GM18502 (cell line): Measurements from ENCODE around the gene U2AF1.
"Not testable (repeated sequence)": the region's sequence is repeated elsewhere in the genome, so short reads cannot be mapped to it uniquely, and the experiment has no call there.

Experiments used
- ATAC-seq: cut with Tn5 transposase; IDR thresholded peaks from one replicate; pipeline ENCODE4 v1.9.1; 2021; ENCODE audit warnings: mild to moderate bottlenecking; ENCODE audit not compliant: unreplicated experiment, poor library complexity

U2AF1 gene

DNA sequence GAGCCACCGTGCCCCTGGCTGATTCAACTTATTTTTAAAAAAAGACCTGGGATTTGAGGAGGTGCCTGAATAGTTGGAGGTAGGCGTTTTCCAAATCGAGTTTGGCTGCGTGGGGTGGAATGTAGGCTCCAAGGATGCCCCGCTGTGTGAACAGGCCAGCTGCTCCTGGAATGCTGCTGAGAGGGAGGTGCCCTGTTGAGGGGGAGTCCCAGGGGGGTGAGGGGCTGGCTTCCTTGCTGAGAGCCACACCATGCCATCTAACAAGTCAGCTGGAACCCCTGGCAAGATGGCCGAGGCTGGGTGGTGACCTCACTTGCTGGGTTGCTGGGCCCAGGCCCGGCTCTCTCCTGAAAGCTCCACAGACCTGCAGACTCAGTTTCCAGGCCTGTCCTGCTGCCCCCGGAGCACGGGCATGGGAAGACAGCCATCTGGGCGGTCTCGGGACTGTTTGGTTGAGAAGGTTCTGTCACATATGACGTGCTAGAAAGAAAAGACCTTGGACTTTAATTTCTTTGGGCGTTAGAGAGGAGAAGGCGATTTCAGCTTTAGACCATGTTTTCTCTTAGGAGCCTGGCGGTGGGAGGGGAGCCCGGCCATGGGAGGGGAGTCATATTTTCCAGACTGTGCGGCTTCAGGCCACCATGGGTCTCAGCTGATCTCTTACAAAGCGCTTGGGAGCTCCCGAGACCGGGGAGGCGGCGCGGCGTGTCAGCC lies 24.6 kb downstream of the U2AF1 start:
- ATAC-seq = not testable (repeated sequence)

DNA sequence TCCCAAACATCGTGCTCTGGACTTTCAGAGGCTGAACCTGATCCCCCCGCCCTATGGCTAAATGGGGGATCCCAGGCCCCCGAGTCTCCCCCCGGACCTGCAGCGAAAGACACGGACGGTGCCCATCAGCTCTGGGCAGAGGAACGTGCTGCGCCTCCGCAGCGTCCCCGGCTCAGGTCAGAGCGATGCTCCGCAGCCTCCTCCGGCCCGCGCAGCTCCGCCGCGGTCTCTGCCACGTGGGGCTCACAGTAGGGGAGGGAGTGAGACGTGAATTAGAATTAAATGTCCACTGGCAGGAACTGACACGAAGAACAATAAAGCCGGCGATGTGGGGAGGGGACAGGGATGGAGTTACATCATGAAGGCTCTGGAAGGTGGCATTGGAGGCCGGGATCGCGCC lies 30.7 kb downstream of the U2AF1 start:
- ATAC-seq = not testable (repeated sequence)

DNA sequence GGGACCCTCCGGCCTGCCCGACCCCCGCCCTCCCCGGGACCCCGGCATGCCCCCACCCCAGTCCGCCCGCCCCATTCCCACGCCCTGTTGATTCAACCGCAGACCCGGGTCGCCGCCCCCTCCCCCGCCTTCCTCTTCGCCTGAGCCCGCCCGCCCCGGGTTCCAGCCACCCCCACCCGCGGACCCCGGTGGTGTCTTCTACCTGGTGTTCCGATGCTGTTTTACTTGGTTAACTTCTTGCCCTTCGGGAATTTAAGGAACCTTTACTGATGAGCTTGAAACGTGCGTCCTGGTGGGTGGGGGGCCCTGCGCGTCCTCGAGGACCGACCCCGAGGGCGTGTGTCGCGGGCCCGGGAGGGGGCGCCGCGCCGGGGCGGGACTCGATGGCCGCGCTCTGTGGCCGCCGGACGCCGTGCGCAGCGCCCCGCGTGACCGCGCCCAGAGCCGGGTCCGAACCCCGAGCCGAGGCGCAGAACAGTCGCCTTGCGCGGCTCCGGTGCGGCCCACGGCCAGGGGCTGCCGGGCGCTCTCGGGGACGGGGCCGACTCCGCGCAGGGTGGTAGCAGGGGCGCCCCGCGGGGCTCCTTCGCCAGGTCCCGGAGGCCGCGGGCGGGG lies 31.2 kb downstream of the U2AF1 start:
- ATAC-seq = not testable (repeated sequence)

DNA sequence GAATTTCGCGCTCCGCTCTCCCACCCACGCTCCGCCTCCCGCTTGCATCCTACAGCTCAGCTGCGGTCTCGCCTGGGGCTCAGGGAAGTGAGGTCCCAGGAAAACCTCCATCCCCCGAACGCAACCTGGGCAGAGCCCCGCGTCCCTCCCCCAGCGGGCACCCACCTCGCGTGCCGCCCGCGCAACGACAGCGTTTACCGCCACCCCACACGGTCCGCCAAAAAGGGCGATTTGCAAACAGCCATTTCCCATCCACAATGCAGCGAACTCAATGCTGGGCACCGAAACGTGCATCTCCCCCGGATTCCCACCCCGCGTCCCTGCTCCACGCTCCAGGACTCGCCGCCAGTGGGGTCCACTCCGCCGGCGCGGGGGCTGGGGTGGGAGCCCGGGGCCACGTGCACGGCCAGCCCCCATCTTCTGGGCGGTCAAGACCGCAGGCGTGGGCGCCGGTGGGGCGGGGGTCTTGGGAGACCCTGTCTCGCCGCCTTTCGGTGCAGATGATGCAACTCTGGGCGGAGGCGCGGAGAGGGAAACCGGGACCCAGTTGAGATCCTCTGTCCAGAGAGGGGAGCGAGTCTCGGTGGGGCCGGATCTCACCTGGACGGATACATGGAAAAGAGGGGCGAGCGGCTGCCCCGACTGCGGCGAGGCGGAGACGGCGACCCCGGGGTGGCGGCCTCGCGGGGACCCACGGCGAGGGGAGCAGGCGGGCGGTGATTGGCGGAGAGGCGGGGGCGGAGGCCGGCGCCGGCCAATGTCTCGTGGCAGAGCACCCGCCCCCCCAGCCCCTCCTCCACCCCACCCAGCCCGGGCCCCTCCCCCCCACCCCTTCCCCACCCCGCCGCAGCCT lies 32.0 kb downstream of the U2AF1 start, which contains the start of gene CBS:
CBS (minus strand) TSS at position 666 of the 853 bp plus-strand sequence. CDS start 3,642 bp downstream, outside the sequence.
- not testable (repeated sequence) for ATAC-seq

DNA sequence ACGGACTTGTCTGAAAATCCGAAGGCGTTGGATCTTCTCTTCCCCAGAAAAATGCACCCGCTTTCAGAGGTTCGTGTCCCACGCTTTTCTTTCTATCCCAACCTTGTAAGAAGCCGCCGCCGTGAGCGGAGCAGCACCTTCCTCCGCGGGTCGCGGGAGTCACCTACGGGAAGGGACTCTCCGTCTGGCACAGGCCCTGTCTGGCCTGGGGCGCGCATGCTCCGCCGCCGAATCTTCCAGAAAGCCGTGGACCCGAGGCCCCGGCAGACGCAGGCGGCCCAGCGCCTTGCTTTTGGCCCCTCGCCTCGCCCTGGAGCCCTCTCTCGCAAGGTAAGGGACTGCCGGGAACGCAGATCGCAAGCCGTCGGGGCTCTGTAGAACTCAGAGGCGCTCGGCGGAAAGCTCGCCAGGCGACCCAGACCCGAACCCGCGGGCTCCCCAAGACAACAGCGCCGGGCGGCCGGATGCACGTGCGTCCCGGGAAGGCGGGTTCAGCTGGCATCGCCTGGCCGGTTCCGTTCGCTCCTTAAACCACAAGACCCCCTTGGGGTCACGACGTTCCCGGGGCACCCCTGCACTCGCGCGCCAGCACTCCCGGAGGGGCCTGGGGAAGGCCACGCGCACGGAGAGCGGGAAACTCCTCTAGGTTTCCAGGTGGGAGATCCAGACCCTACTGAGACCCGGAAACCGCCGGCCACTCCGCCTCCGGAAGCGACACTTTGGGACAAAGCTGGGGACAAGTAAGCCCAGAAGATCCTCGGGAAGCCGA lies 32.8 kb downstream of the U2AF1 start:
- not testable (repeated sequence) for ATAC-seq

DNA sequence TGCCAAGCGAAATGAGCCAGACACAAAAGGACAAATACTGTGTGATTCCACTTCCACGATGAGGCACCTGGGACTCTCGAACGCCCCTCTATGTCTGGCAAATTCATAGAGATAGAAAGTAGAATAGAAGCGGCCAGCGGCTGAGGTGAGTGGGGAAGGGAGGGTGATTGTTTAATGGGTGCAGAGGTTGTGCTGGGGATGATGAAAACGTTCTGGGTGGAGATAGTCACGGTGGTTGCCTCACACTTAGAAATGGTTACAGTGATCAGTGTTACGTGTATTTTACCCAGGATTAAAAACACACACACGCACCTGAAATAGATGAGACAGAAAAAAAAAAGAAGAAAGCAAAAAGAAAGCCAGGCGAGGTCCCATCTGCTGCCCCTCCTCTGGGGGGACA lies 34.6 kb downstream of the U2AF1 start:
- ATAC-seq = not testable (repeated sequence)

DNA sequence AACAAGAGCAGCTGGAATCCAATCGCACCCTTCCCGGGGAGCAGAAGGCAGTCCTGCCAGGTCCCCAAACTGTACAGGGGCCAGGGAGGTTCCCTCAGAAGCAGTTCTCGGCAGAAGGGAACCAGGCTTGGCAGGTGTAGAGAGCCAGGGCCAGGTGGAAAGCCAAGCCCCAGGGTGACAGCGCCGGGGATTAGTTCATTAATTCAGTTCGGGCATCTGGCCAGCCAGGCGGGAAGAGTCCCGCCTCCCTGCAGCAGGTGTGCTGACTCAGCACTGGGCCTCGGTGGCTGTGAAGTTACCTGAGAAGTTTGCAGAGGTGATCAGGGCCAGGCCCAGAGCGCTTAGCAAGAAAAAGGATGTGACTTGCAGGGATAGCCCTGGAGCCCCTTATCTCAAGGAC lies 37.7 kb downstream of the U2AF1 start:
- not testable (repeated sequence) for ATAC-seq

DNA sequence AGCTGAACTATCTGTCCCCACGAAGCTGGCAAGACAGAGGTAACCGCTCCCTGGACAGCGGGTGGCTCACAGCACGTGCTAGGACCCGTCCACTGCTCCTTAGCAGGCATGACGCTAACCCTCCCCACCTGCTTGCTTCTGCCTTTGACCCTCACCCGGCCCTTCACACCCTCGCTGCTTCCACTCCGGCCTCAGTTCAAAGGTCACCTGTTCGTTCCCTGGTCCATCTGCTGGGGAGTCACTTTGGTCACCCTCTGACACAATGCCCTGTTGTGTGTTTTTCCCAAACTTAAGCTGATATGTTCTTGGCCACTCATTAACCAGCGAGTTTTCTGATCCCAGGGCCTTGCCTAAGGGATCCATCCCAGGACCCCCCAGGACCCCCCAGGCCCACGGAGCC lies 39.3 kb downstream of the U2AF1 start:
- ATAC-seq = not testable (repeated sequence)

DNA sequence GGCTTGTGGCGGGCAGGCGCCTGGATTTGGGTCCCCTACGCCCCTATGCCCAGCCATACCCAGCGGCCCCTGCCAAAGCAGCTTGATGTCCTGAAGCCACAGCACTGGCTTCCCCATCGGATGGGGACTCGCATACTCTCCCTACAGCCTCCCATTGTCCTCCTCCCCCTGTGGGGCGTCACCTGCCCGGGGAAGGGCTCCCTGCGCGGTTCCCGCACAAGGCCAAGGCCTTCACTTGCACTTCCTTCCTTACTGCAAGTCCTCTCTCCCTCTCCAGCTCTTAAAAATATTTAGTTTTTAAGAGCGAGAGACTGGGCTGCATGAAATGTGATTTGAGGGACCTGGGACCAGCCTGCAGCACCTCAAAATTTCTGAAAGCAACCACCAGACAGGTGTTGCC lies 40.7 kb downstream of the U2AF1 start:
- not testable (repeated sequence) for ATAC-seq

DNA sequence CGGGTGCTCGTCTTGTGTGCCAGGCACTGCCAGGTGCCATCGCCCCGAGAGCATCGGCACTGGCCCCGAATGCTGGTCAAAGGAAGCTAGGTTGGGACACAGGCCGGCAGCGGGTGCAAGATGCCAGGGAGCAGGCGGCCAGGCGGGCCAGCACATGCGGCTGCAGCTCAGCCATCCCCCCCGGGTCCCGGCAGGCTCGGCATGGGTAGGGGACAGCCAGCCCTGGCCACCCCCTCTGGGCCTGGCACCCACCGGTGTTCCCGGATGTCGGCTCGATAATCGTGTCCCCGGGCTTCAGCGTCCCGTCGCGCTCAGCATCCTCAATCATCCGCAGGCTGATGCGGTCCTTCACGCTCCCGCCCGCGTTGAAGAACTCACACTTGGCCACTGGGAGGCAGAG lies 41.4 kb downstream of the U2AF1 start:
- ATAC-seq = not testable (repeated sequence)

DNA sequence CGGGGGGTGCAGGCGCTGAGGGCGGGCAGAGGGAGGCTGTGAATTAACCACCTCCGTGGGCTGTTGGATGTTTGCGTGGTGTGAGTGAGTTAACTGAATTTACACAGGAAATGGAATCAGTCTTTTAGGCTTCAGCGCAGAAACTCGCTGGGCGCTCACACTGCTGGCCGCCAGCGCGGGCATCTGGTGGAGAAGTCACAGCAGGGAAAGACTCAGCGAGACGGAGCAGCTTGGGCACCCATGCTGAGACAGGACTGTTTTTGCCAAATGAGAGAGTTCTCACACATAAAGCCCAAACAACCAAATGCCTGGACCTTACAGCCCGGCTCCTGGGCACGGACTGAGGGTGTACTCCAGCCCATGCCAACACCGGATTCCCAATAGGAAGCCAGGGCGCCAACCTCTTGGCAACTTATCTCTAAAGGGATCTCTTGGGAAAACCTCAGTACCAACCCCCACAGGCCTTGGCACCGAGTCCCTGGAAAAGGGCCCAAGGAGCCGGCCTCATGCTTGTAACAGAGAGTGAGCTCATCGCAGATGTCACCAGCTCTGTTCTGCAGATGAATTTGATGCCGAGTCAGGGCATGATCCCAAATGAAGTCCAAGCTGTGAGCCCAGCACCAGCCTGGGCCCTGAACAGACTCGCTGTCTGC lies 43.0 kb downstream of the U2AF1 start:
- ATAC-seq = not testable (repeated sequence)

DNA sequence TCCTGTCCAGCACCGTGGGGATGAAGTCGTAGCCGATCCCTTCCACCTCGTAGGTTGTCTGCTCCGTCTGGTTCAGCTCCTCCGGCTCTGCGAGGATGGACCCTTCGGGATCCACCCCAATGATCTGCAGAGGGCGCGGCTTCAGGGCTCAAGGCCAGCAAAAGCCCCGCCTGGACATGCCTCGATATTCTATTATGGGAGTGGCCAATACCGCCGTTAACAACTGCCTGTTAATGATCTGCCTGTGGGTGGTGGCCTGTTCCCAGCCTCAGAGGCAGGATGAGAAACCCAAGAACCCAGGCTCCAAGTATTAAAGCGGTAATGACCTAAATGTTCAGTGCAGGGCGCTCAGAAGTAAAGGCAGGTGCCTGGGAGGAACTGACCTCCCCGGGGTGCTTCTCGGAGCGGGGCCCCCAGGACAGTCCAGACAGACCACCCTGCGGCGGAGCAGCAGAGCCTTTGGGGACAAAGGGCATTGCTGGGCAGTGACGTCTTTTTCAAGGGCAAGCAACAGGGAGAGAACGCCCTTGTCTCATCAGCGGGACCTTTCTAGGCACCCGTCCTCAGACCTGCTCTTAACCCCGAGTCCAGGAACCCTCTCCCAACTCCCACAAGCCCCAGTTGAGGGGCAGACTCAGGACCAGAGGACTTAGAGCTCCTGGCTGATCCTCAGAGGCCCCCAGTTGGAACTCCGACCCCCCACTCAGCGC lies 44.3 kb downstream of the U2AF1 start:
- not testable (repeated sequence) for ATAC-seq

DNA sequence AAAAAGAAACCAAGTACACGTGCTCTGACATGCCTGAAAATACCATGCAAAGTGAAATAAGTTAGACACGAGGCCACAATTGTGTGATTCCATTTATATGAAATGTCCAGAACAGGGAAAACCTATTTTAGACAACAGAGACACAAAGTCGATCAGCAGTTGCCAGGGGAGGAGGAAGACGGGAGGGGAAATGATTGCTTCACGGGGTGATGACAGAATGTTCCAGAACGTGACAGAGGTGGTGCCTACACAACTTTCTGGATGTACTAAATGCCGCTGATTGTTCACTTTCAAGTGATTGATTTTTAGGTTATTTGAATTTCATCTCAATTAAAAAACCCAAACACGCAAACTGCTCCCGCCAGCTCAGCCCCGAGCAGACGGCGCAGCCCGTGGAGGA lies 54.3 kb downstream of the U2AF1 start:
- not testable (repeated sequence) for ATAC-seq

DNA sequence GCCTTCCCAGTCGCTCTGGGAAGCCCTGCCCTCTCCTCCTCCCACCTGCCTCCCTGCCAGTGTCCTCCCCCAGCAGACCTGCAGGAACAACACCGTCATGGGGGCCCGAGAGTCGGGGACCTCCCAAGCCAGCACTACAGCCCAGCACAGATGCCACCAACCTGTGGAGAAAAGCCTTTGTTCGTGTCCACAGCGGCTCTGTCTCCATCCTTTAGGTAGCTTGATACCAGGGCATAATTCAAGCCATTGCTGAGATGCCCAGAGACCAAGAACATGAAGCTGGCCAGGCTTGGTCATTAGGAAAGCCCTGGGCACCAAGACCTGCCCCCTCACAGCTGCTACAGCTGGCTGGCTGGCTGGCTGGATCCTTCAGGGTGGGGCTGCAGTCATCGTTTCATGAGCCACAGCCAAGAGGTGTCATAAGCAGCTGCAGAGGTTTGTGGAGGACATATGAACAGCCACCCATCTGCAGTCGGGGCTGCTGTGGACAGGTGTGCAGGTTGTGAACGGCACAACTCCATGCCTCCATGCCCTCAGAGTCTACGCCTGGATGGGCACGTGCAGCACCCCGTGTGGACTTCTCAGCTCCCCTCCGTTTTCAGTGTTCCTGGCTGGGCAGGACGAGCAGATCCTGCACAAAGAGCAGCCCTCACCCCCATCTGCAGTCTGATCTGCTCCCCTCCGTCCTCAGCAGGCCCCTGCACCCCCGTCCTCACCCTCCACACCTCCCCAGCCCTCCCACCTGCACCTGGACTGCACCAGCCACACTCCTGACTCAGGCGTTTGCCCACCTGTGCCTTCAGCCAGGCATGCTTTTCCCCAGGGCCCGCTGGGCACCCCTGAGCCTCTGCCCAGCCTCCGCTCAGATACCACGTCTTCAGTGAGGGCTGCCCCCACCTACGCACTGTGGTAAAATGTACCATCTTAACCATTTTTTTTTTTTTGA lies 61.2 kb downstream of the U2AF1 start:
- not testable (repeated sequence) for ATAC-seq

DNA sequence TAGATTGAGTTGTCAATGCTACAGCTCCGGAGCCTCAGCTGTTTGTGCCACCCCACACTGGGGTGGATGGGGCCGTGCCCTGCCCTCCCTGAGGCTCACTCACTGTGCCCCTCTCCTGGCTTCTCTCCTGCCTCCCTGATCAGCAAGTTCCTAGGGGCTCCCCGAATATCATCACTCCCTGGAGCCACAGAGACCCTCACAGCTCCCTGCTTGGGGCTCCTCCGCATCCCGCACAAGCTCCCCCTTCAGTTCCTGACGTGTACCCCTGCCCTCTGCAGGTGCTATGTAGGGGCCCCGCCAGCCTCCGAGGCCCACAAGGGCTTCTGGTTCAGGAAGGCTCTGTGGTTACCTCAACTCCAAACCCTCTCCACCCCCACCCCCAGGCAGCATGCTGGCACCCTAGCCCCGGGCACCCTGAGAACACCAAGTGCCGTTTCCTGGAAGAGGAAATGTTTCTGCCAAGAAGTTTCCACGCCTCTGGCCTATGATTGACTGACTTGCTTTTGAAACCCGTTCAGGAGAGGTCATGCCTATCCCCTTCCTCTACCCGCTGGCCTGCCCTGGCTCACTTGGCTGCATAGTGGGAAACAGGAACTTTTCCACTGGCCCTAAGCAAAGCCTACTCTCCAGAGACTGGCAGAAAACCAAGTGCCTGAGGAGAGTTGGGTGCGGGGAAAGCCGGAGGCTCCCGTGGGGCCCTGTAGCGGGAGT lies 62.0 kb downstream of the U2AF1 start:
- ATAC-seq = not testable (repeated sequence)

DNA sequence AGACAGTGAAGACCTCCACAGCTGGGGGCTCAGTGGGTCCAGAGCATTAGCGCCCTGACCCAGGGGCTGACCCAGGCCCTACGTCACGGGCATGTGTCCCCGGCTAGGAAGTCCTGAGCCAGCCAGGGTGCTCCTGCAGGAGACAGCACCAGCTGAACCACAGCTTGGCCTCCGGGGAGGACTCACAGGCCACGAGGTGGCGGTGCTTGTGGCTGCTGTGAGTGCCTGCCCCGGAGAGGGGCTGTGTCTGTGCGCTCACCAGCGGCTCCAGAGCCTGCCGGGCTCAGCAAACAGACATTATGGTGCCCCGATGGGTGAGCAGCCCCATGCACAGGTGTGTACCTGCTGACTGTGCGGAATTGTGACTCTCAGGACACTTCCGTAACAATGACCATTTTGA lies 62.8 kb downstream of the U2AF1 start:
- ATAC-seq = not testable (repeated sequence)

DNA sequence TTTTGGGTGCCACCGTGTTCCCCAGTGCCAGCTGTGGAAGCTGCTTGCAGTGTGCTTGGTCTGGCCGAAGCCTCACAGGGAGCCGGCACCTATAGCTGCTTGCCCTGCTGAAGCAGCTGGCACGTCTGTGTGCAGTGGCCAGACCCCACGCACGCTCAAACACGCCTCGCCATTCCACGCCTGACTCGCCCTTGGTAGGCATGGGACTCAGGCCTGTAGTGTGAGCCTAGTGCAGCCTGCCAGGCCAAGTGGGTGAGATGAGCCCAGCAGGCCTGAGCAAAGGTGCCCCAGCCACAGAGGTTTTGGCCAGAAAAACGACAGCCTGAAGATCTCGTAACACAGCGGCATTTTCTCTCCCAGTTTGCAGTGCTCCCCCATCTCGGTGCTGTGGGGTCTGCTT lies 64.1 kb downstream of the U2AF1 start:
- ATAC-seq = not testable (repeated sequence)
